ENCODE results near the gene FGD5.

FGD5 gene

GRCh38 chr3:14926592-14926991 lies 107.8 kb downstream of the FGD5 start:
- DNase-seq (ENCODE audit: low read depth, low spot score): no peak

GRCh38 chr3:14927308-14927707 lies 108.5 kb downstream of the FGD5 start:
- no peak for DNase-seq (ENCODE audit: low read depth, low spot score)

DNA sequence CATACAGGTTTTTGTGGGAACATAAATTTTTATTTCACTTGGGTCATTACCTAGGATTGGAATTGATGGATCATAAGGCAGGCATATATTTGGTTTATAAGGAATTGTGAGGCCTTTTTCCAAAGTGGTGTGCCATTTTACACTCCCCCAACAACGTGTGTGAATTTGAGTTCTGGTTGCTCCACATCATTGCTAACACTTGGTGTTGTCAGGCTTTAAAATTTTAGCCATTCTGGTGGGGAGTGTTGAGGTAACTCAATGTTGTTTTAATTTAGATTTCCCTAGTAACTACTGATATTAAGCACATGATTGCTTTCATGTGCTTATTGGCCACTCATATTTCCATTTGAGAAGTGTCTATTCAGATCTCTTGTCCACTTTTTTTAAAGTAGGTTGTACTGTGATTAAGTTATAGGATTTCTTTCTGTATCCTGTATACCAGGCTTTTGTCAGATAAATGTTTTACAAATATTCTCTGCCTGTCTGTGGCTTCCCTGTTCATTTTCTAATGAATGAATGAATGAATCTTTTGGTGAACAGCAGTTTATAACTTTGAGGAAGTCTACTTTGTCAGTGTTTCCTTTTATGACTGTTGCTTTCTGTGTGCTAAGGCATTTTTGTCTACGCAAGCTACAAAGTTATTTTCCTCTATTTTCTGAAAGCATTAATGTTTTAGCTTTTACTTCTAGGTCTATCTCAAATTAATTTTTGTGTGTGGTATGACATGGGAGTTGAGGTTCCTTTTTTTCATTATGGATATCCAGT lies 110.7 kb downstream of the FGD5 start:
- no peak for DNase-seq (ENCODE audit: low read depth, low spot score)

GRCh38 chr3:14933820-14934425 lies 115.2 kb downstream of the FGD5 start:
- no peak for DNase-seq (ENCODE audit: low read depth, low spot score)

- no peak for DNase-seq (ENCODE audit: low read depth, low spot score)
Observed at GRCh38 chr3:14935592-14936345, 117.0 kb downstream of the FGD5 start.

DNA sequence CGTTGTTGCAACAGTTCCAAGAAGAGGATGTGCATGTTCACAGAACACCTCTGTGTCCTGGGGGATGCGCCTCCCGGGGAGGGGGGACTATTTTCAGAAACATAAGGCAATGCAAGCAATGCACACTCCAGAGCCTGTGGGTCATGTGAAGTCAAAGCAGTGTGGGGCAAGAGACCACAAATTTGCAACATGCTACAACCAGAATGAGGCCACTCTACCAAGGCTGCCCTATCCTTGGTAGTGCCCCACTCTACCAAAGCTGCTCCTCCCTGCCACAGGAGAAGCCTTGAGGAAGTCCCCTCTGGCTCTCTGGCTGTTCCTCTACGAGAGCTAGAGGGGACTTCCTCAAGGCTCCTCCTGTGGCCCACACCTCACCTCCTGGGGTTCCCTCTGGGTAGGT lies 120.2 kb downstream of the FGD5 start:
- no peak for DNase-seq (ENCODE audit: low read depth, low spot score)

DNA sequence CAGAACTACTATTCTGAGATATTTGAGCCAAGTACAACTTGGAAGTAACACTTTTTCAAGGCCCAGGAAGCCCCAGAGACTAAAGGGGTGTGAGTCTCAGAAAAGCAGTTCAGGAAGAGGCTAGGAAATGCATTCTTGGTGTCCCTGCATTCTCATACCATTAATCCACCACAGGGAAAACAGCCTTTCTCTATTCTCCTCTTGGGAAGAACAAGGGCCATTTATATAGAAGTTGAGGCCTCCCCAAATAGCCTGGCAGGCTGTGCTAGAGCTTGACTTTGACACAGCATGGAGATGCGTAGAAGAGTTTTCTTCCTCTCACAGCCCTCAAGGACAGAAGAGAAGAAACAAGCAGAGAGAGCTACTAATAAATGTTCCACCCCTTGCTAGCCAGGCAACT lies 123.1 kb downstream of the FGD5 start:
- DNase-seq (ENCODE audit: low read depth, low spot score): no peak

GRCh38 chr3:14943042-14943441 lies 124.3 kb downstream of the FGD5 start:
- DNase-seq (ENCODE audit: low read depth, low spot score): no peak

GRCh38 chr3:14946236-14946635 lies 127.5 kb downstream of the FGD5 start:
- no peak for DNase-seq (ENCODE audit: low read depth, low spot score)

GRCh38 chr3:14946739-14947099 lies 128.0 kb downstream of the FGD5 start:
- DNase-seq (ENCODE audit: low read depth, low spot score): no peak

DNA sequence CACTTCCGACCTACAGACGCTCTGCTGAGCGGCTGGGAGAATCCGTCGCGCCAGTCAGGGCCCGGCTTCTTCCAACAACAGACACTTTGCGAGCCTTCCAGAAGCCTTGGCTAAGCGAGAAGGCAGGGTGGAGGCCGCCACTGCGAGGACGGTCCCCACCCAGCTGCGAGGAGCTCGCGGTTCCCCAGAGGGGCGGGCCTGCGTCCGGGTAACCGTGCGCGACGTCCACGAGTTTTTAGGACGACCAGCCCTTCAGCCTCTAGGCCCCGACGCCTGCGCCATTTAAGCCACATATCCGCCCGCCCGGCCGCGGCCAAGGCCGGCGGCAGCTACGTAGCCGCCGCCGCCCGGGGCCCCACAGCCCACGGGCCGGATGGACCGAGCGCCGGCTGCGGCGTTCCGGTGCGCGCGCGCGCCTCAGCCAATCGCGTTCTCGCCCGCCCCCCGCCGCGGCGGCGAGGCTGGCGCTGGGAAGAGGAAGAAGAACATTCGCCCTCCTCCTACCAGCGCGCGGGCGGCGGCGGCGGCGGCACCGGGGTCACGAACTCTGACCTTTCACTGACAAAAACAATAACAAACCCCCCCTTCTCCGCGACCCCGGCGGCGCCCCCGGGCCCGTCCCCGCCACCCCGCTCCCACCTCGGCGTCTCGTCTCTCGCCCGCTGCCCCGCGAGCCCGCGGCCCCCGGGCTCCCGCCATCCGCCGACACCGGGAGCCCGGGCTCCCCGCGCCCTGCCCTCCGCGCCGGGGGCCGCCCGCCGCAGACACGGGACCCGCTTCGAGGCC lies 128.5 kb downstream of the FGD5 start, which contains the start of gene NR2C2:
NR2C2 (plus strand) TSS at position 484 of the 786 bp plus-strand sequence. CDS start 56,332 bp downstream, outside the sequence.
- peak; percentile 92 for DNase-seq (ENCODE audit: low read depth, low spot score)

DNA sequence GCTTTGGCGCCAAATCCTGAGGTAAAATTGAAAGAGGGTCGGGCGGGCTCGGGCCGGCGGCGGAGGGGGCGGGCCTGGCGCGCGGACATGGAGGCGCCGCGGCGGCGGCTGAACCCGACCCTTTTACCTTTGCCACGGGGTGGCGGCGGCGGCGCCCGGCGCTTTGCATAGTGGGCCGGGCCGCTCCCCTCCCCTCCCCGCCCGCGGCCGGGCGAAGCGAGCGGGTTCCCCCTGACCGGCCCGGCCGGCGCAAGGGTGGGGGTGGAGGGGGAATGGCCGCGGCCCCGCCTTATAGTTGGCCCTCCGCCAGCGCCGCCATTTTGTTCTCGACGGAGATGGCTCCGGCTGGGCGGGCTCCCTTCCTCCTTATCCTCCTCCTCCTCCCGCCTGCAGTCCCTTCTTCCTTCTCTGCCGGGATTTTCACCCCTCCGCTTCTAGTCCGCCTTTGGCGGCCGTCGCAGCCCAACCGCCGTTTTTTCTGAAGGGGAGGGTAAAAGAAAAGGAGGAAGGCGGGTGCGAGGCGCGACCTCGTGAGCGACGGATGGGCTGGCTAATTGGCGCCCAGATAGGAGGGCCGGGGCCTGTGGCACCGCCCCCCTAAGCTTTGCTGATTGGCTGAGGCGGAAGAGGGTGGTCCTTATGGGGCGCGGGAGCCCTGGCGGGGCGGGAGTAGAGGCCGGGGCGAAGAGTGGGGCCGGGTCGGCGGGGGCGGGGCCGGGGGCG lies 129.3 kb downstream of the FGD5 start:
- DNase-seq (ENCODE audit: low read depth, low spot score): peak; percentile 99

DNA sequence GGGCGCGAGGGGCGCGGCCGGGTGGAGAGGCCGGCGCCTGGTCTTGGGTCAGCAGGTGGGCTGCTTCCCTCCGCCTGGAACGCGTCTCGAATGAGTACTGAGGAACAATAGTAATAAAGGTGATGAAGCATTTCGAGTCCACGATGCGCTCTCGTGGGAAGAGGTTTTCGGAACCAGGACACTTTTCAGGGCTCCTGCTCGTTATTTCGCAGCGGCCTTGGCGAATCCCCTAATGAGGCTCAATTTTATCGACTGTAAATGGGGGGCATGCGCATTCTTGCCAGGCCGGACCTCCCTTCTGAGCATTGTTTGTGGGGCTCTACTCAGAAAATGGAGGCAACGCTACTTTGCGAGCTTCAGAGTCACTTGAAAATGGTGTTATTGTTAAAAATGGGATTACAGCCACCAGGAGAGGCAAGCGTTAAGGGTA lies 129.9 kb downstream of the FGD5 start:
- no peak for DNase-seq (ENCODE audit: low read depth, low spot score)

DNA sequence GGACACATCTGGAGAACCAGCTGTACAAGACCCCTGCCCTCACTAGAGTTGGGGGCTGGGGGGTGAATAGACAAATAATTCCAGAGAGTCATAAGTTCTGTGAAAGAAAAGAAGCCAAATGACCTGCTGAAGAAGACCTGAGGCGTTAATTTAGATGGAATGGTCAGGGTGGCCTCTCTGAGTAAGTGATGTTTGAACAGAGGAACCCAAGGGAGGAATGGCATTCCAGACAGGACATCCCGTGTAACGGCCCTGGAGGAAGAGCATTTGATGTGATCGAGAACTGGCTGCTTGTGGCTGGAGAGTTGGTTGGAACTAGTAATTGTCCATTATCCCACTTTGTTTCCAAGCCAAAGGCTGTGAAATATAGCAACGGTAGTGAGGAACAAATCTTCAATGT lies 130.4 kb downstream of the FGD5 start:
- DNase-seq (ENCODE audit: low read depth, low spot score): peak; percentile 13

GRCh38 chr3:14950274-14950673 lies 131.5 kb downstream of the FGD5 start:
- no peak for DNase-seq (ENCODE audit: low read depth, low spot score)

DNA sequence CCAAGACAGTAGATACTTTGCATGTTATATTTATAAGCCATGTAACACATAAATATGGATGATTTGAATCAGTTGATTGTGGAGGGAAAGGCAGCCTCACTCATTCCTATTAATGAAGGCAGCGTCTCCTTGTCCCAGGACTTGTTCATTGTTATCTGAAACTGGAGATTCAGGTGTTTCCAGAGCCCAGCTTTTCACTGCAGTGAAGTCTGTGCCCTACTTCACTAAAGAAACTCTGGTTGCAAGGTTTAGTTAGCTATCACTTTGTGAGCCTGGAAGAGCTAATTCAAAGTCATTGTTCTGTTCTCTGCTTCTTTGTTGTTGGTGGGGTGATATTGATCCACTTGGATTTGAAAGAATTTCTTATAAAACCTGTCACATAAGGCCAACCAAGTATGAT lies 138.4 kb downstream of the FGD5 start:
- DNase-seq (ENCODE audit: low read depth, low spot score): no peak

DNA sequence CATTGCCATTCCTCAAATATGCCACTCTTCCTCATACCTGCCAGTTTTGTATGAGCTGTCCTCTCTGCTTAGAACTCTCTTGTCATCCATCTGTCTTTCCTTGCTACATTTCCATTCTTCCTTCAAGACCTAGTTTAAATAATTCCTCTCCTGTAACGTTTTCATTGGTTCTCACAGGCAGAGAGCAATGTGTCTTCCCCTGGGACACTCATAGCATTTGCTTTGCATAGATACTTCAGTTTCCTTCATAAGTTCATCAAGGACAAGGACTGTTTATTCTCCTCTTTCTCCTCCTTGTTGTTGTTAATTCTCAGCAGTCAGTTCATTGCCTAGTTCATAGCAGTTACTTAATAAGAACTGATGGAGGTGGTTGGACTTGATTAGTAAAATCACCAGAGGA lies 139.2 kb downstream of the FGD5 start:
- DNase-seq (ENCODE audit: low read depth, low spot score): no peak

GRCh38 chr3:14959359-14959943 lies 140.7 kb downstream of the FGD5 start:
- DNase-seq (ENCODE audit: low read depth, low spot score): no peak

- peak; percentile 10 for DNase-seq (ENCODE audit: low read depth, low spot score)
Observed at GRCh38 chr3:14962762-14963161, 144.0 kb downstream of the FGD5 start.

- DNase-seq (ENCODE audit: low read depth, low spot score): no peak
Observed at GRCh38 chr3:14967285-14967684, 148.5 kb downstream of the FGD5 start.

DNA sequence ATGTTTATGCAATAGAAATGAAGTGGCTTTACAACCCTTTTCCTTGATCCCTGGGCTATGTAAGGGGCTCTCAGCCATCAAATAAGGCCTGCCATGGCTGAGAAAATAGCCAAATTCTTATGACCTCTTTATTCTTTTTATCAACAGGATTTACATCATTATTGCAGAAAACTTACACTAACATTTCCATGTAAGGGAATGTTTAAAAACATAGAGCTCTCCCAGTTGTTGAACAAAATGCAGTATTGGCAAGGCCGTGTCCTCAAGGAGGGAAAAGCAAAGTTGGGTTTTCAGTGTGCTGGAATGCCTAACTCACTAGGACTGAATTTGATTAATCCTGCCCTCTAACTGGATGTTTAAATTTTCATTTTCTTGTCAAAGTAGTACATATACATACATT lies 150.9 kb downstream of the FGD5 start:
- DNase-seq (ENCODE audit: low read depth, low spot score): no peak
